ENCODE measurements around the gene BDH2.

Gene BDH2

DNA sequence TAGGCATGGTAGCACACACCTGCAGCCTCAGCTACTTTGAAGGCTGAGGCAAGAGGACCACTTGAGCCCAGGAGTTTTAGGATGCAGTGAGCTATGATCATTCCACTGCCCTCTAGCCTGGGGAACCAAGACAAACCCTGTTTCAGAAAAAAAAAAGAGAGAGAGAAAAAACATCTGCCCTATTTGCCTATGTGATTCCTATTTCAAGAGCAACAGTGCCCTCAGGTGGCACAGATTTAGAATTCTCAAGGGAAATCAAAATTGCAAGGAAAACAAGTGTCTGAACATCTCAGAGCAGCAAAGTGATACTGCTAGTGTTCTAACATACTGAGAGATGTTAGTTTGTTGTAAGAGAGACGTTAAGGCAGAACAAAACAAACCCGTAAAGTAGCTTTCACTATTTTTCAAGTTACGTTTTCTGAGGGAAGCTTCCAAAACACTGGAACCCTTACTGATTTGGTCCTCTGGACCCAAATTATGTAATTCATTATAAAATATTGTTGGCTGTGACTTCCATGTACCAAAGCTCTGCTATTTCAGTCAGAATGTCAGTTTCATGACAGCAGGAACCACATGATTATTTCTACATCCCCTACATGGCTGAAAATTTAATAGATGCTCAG lies 7.9 kb downstream of the BDH2 start:
- H3K27ac ChIP-seq (ENCODE audit: low read depth, low read length, poor library complexity, severe bottlenecking): no peak overlapping the region
- H3K9me2 ChIP-seq (ENCODE audit: low read depth, low read length): no peaks in the 10 kb centered on the region
- no peaks in the 10 kb centered on the region for H4K20me1 ChIP-seq (ENCODE audit: insufficient read depth, low read length)
- no peaks in the 10 kb centered on the region for H3F3A ChIP-seq (ENCODE audit: insufficient read depth, low read length)
- H3K27me3 ChIP-seq (ENCODE audit: insufficient read depth, low read length): no peaks in the 10 kb centered on the region
- H2AFZ ChIP-seq (ENCODE audit: low read length): no peak overlapping the region
- H3K9me3 ChIP-seq (ENCODE audit: low read length): no peaks in the 10 kb centered on the region
- no peak overlapping the region for H3K4me2 ChIP-seq (ENCODE audit: low read length)
- peaks cover 7% of the 10 kb centered on the region; the same call in 1 of the 2 replicates for H3K36me3 ChIP-seq (ENCODE audit: insufficient read depth, low read length)
- no peak for TF ChIP-seq EZH2 (IDR thresholded peaks at IDR 0.05; ENCODE audit: borderline replicate concordance, low read length)
- TF ChIP-seq, protein P1, sequence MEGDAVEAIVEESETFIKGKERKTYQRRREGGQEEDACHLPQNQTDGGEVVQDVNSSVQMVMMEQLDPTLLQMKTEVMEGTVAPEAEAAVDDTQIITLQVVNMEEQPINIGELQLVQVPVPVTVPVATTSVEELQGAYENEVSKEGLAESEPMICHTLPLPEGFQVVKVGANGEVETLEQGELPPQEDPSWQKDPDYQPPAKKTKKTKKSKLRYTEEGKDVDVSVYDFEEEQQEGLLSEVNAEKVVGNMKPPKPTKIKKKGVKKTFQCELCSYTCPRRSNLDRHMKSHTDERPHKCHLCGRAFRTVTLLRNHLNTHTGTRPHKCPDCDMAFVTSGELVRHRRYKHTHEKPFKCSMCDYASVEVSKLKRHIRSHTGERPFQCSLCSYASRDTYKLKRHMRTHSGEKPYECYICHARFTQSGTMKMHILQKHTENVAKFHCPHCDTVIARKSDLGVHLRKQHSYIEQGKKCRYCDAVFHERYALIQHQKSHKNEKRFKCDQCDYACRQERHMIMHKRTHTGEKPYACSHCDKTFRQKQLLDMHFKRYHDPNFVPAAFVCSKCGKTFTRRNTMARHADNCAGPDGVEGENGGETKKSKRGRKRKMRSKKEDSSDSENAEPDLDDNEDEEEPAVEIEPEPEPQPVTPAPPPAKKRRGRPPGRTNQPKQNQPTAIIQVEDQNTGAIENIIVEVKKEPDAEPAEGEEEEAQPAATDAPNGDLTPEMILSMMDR (IDR thresholded peaks at IDR 0.05; ENCODE audit: low read length): peak; percentile 88
- peaks cover 18% of the 10 kb centered on the region for H3K4me1 ChIP-seq (ENCODE audit: insufficient read depth, low read length, severe bottlenecking)
- H3K79me2 ChIP-seq (ENCODE audit: insufficient read depth, low read length): no peaks in the 10 kb centered on the region
- no peak overlapping the region for H3K9ac ChIP-seq (ENCODE audit: low read length)
- no peak overlapping the region for H3K4me3 ChIP-seq (ENCODE audit: low read depth, low read length, poor library complexity, severe bottlenecking)

DNA sequence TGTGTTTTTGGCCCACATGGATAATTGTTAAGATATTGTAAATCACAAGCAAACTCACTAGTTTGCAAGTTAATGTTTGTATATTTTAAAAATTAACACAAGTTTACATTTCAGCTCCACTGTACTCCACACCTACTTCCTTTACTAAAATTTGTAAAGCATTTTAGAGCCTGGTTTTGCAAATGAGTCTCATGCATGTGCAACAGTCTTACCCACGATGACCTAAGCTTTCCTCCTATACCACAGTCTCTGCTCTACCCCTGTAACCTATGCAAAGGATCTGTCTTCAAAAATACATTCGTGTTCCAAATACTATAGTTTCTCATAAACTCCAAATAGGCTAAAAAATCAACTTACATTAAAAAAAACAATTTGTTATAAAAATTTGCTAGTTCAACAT lies 10.2 kb downstream of the BDH2 start:
- TF ChIP-seq, protein P1 (IDR thresholded peaks at IDR 0.05; ENCODE audit: low read length): no peak
- TF ChIP-seq EZH2 (IDR thresholded peaks at IDR 0.05; ENCODE audit: borderline replicate concordance, low read length): no peak
- peaks cover 7% of the 10 kb centered on the region; the same call in 1 of the 2 replicates for H3K36me3 ChIP-seq (ENCODE audit: insufficient read depth, low read length)
- H3K27ac ChIP-seq (ENCODE audit: low read depth, low read length, poor library complexity, severe bottlenecking): no peak overlapping the region

DNA sequence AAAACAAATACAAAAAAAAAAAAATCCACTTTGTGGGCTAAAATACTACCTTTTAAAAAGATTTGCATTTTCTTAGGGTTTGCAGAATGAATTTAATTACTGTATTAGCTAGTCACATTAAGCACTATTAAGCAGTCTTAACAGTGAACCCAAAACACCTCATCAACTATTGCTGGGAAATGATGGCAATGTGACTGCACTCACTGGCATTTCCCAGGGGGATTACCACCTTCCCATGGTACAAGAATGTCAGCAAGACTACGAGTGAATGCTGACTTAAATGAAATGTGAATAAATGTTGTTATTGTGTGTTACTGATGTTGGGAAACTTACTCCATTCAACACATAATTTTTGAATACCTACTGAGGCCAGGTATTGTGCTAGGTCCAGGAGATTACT lies 13.1 kb downstream of the BDH2 start:
- Histone ChIP-seq H3K36me3 (ENCODE audit: insufficient read depth, low read length) (peaks cover 7% of the 10 kb centered on the region; the same call in 1 of the 2 replicates), H4K20me1 (ENCODE audit: insufficient read depth, low read length) (no peaks in the 10 kb centered on the region), H3K9me3 (ENCODE audit: low read length) (no peaks in the 10 kb centered on the region), H3K9ac (ENCODE audit: low read length) (no peak overlapping the region), H3K9me2 (ENCODE audit: low read depth, low read length) (no peaks in the 10 kb centered on the region), H3K79me2 (ENCODE audit: insufficient read depth, low read length) (no peaks in the 10 kb centered on the region), H3K27ac (ENCODE audit: low read depth, low read length, poor library complexity, severe bottlenecking) (no peak overlapping the region), H2AFZ (ENCODE audit: low read length) (no peak overlapping the region), H3K27me3 (ENCODE audit: insufficient read depth, low read length) (no peaks in the 10 kb centered on the region), H3K4me3 (ENCODE audit: low read depth, low read length, poor library complexity, severe bottlenecking) (no peak overlapping the region), H3K4me1 (ENCODE audit: insufficient read depth, low read length, severe bottlenecking) (peaks cover 3% of the 10 kb centered on the region), H3F3A (ENCODE audit: insufficient read depth, low read length) (no peaks in the 10 kb centered on the region), H3K4me2 (ENCODE audit: low read length) (no peak overlapping the region)
- TF ChIP-seq, protein P1 (IDR thresholded peaks at IDR 0.05; ENCODE audit: low read length): no peak
- TF ChIP-seq EZH2 (IDR thresholded peaks at IDR 0.05; ENCODE audit: borderline replicate concordance, low read length): no peak

More for the DNA sequence above, 10.2 kb downstream of the BDH2 start:
- Histone ChIP-seq H3K27me3 (ENCODE audit: insufficient read depth, low read length) (no peaks in the 10 kb centered on the region), H4K20me1 (ENCODE audit: insufficient read depth, low read length) (no peaks in the 10 kb centered on the region), H3K9me2 (ENCODE audit: low read depth, low read length) (no peaks in the 10 kb centered on the region), H2AFZ (ENCODE audit: low read length) (no peak overlapping the region), H3K79me2 (ENCODE audit: insufficient read depth, low read length) (no peaks in the 10 kb centered on the region), H3F3A (ENCODE audit: insufficient read depth, low read length) (no peaks in the 10 kb centered on the region), H3K4me1 (ENCODE audit: insufficient read depth, low read length, severe bottlenecking) (peaks cover 18% of the 10 kb centered on the region), H3K9ac (ENCODE audit: low read length) (no peak overlapping the region), H3K9me3 (ENCODE audit: low read length) (no peaks in the 10 kb centered on the region), H3K4me3 (ENCODE audit: low read depth, low read length, poor library complexity, severe bottlenecking) (no peak overlapping the region), H3K4me2 (ENCODE audit: low read length) (no peak overlapping the region)
